HepG2 (cell line): ENCODE measurements around the gene RABL6. TPM values are rescaled to one million over a fixed set of nuclear protein-coding genes. Genes with fewer than 3 reads are reported as not detected.

Experiments
- ATAC-seq: fragments of 200-7000 bp; cut with Tn5 transposase; 3 replicates; pipeline ENCODE4 v1.9.1; 2020; ENCODE audit warnings: mild to moderate bottlenecking, moderate library complexity
- BruUV-seq: library from RNA; stranded (reverse); fragments of 400-500 nt; replicated peaks from 2 replicates; lab custom pipeline; 2021; lab: Mats Ljungman, UMichigan
- CTCF ChIA-PET: fragments of 300-600 bp; formaldehyde crosslinking; extraction: SDS; loops from one replicate; lab custom pipeline; 2021; ENCODE audit warnings: low total read pairs, inconsistent platforms, low intra/inter-chr PET ratio; lab: Yijun Ruan, JAX
- POLR2A ChIA-PET: fragments of 350-600 bp; sonication (Branson Sonifier 250); formaldehyde crosslinking; loops from one replicate; lab custom pipeline; 2020; ENCODE audit warnings: antibody characterized with exemption, inconsistent platforms; lab: Yijun Ruan, JAX
- DNase-seq: peaks from one replicate; pipeline ENCODE4 v3.0.0-alpha.2; 2015; ENCODE audit warnings: low spot score
- FAIRE-seq: peaks from 3 replicates; lab custom pipeline; 2011; peaks lifted over from hg19 to GRCh38; lab: Jason Lieb, UNC
- H2AFZ ChIP-seq: one replicate; pipeline ENCODE4 v1.6.1; 2011; ENCODE audit warnings: low read length, inconsistent platforms
- H3K27ac ChIP-seq: fragments of 300-600 bp; 3 replicates; pipeline ENCODE4 v1.8.0; 2011; ENCODE audit warnings: mixed run types, mild to moderate bottlenecking, mixed read lengths, low read length, inconsistent platforms; ENCODE audit not compliant: insufficient read depth; ENCODE audit errors: extremely low read length
- H3K27me3 ChIP-seq, 2 experiments: fragments of 200-600 bp in 1 of 2; 2 replicates in 1 of 2; 3 replicates in 1 of 2; pipeline versions ENCODE4 v1.6.0 to v1.8.0; 2011; ENCODE audit warnings: low read length in 2 of 2, mild to moderate bottlenecking in 2 of 2, moderate library complexity in 2 of 2, inconsistent platforms in 1 of 2; ENCODE audit not compliant: insufficient read depth in 2 of 2, control insufficient read depth in 1 of 2
- H3K36me3 ChIP-seq, 2 experiments: fragments of 200-600 bp in 1 of 2; replicated peaks in 1 of 2; 2 replicates in 1 of 2; 3 replicates in 1 of 2; pipeline versions ENCODE4 v1.5.1 to v1.8.0; 2011; ENCODE audit warnings: low read length in 2 of 2, inconsistent platforms in 1 of 2; ENCODE audit not compliant: insufficient read depth in 2 of 2, control insufficient read depth in 1 of 2
- H3K4me1 ChIP-seq: 2 replicates; pipeline ENCODE4 v1.5.1; 2012; ENCODE audit warnings: low read length, inconsistent platforms; ENCODE audit not compliant: insufficient read depth
- H3K4me2 ChIP-seq: 2 replicates; pipeline ENCODE4 v1.6.0; 2011; ENCODE audit warnings: low read depth, low read length, inconsistent platforms
- H3K4me3 ChIP-seq, 3 experiments: fragments of 200-600 bp in 1 of 3; sonication (generic), shearing (Covaris generic) in 1 of 3; replicated peaks in 1 of 3; 2 replicates each; pipeline ENCODE4 v1.5.1; 2011 to 2016; ENCODE audit warnings: low read length in 3 of 3, inconsistent platforms in 2 of 3, low read depth in 2 of 3, mild to moderate bottlenecking in 2 of 3, control low read depth in 1 of 3, mixed read lengths in 1 of 3; ENCODE audit not compliant: insufficient read depth in 1 of 3
- H3K79me2 ChIP-seq: one replicate; pipeline ENCODE4 v1.6.1; 2011; ENCODE audit warnings: low read length, inconsistent platforms; ENCODE audit not compliant: insufficient read depth
- H3K9ac ChIP-seq: 2 replicates; pipeline ENCODE4 v1.6.0; 2011; ENCODE audit warnings: mild to moderate bottlenecking, low read depth, low read length, inconsistent platforms; ENCODE audit not compliant: insufficient read depth
- H3K9me3 ChIP-seq: 2 replicates; pipeline ENCODE4 v1.5.1; 2012; ENCODE audit warnings: mild to moderate bottlenecking, low read length
- H4K20me1 ChIP-seq: 2 replicates; pipeline ENCODE4 v1.6.0; 2011; ENCODE audit warnings: inconsistent platforms, mild to moderate bottlenecking, low read length, moderate library complexity; ENCODE audit not compliant: insufficient read depth
- ATF6 ChIP-seq: sonication (generic); formaldehyde crosslinking; conservative IDR thresholded peaks from 2 replicates; pipeline ENCODE4 v1.4.0; 2020; ENCODE audit warnings: missing genetic modification reagents
- CTCF ChIP-seq: sonication (generic); formaldehyde crosslinking; IDR thresholded peaks from 2 replicates; pipeline ENCODE4 v1.5.0; 2020; ENCODE audit warnings: mild to moderate bottlenecking, missing genetic modification reagents, moderate library complexity
- ERF ChIP-seq: IDR thresholded peaks from 2 replicates; pipeline ENCODE4 v1.6.1; 2018; ENCODE audit warnings: missing biosample characterization, missing genetic modification reagents
- FLYWCH1 ChIP-seq: sonication (generic); formaldehyde crosslinking; IDR thresholded peaks from 2 replicates; pipeline ENCODE4 v1.8.1; 2023; ENCODE audit warnings: mild to moderate bottlenecking, missing genetic modification reagents
- ZBTB25 ChIP-seq: IDR thresholded peaks from 2 replicates; pipeline ENCODE4 v1.6.1; 2018; ENCODE audit warnings: missing genetic modification reagents
- ZMAT3 ChIP-seq: sonication (generic); formaldehyde crosslinking; conservative IDR thresholded peaks from 2 replicates; pipeline ENCODE4 v1.7.0; 2021; ENCODE audit warnings: missing genetic modification reagents
- ZNF234 ChIP-seq: sonication (generic); formaldehyde crosslinking; conservative IDR thresholded peaks from 2 replicates; pipeline ENCODE4 v1.5.1; 2020; ENCODE audit warnings: mild to moderate bottlenecking, missing genetic modification reagents
- ZNF333 ChIP-seq: sonication (generic); formaldehyde crosslinking; IDR thresholded peaks from 2 replicates; pipeline ENCODE4 v1.4.0; 2020; ENCODE audit warnings: mild to moderate bottlenecking, missing genetic modification reagents, borderline replicate concordance
- ZNF597 ChIP-seq: sonication (generic); formaldehyde crosslinking; IDR thresholded peaks from 2 replicates; pipeline ENCODE4 v1.5.0; 2020; ENCODE audit warnings: missing genetic modification reagents
- ZNF615 ChIP-seq: sonication (generic); formaldehyde crosslinking; IDR thresholded peaks from 2 replicates; pipeline ENCODE4 v1.5.0; 2020; ENCODE audit warnings: mild to moderate bottlenecking, missing genetic modification reagents, borderline replicate concordance
- ZNF747 ChIP-seq: sonication (generic); formaldehyde crosslinking; IDR thresholded peaks from 2 replicates; pipeline ENCODE4 v1.8.1; 2023; ENCODE audit warnings: missing genetic modification reagents, mild to moderate bottlenecking, borderline replicate concordance
- whole genome bisulfite sequencing: methylation state at CpG from one replicate; pipeline ENCODE4 v1.1.6; 2017; ENCODE audit warnings: low lambda C conversion rate; 5-methylcytosine and 5-hydroxymethylcytosine counted together
- in situ Hi-C: cut with HindIII; loops from 2 replicates; pipeline ENCODE4 v1.10.0; 2017; ENCODE audit warnings: low pct_unique_long_range_greater_than_20kb; ENCODE audit not compliant: extremely low pct_ligation_motif_present
- intact Hi-C: fragments of 100-400 bp; cut with micrococcal nuclease; formaldehyde crosslinking; loops from one replicate; pipeline ENCODE4 v1.10.0; 2022; ENCODE audit not compliant: unreplicated experiment
- polyA plus RNA-seq, 8 experiments: library from polyadenylated mRNA; depleted of rRNA in 3 of 8; stranded (reverse) in 7 of 8; unstranded in 1 of 8; fragments of >200 nt; fragmentation: Illumina TruSeq in 4 of 8; extraction: Trizol in 4 of 8; gene quantifications; 2 replicates each; pipeline versions ENCODE4 v1.2.1 to v1.2.3, GENCODE V29; 2011 to 2016; ENCODE audit warnings: low read depth in 4 of 8, missing spikeins in 1 of 8, mixed read lengths in 1 of 8; ENCODE audit not compliant: insufficient read depth in 1 of 8
- total RNA-seq, 5 experiments: library from RNA; depleted of rRNA; stranded (reverse); fragments of >200 nt; fragmentation: Illumina TruSeq; extraction: Trizol; gene quantifications; 2 replicates each; pipeline ENCODE4 v1.2.3, GENCODE V29; 2016; ENCODE audit warnings: low read depth in 1 of 5

RABL6 gene
- total and polyA plus RNA-seq, 2 of the 13 experiments (the other 11 are each of a cell fraction or from before 2014, with no cell fraction given): 81.5 to 125 TPM

- TF ChIP-seq ERF (CRISPR knock-in tag): peak; percentile 35; the same call in 1 of the 2 replicates
- no peak for TF ChIP-seq ZNF747
- TF ChIP-seq, all 625 proteins: peak for 120
These were observed 79.2 kb downstream of the RABL6 start (continued) for GRCh38 chr9:136886610-136887597.

- POLR2A ChIA-PET: interaction anchor here (7.1 kb wide), 1 partner anchor 41 kb away, joined by 45 read pairs; no protein-coding TSS in a partner anchor
- H3K36me3 ChIP-seq: peaks cover 1 to 19% of the 10 kb centered on the region in 2 experiments; a peak in 4 of 5 replicates
- in situ Hi-C loops (no loop called here), intact Hi-C loops (loop anchor here (5.0 to 10.0 kb wide), 2 partner anchors 49 to 104 kb away; no protein-coding TSS in a partner anchor)
- ATAC-seq (no peak), FAIRE-seq (no peak), DNase-seq (no peak)
- no peak overlapping the region for H3K4me3 ChIP-seq
- no peak overlapping the region for H2AFZ ChIP-seq
- no peaks in the 10 kb centered on the region for H3K9me3 ChIP-seq
- CTCF ChIA-PET: no interaction called here
- H3K27ac ChIP-seq: no peak overlapping the region
- WGBS: 89% methylated on average over 1 of the region's 8 CpGs
- 0 out of 2 replicates have a peak, but pooled peaks cover 10% of the 10 kb centered on the region for H4K20me1 ChIP-seq
- BruUV-seq: no TSS peak
- H3K4me1 ChIP-seq: peaks cover 37% of the 10 kb centered on the region
- no peaks in the 10 kb centered on the region for H3K27me3 ChIP-seq
- H3K4me2 ChIP-seq: peak overlapping the region; percentile 32; the same call in 1 of the 2 replicates
- H3K9ac ChIP-seq: no peak overlapping the region
- peaks cover 61% of the 10 kb centered on the region for H3K79me2 ChIP-seq
- TF ChIP-seq FLYWCH1 (CRISPR knock-in tag) (no peak), ZNF333 (CRISPR knock-in tag) (no peak), ZNF615 (CRISPR knock-in tag) (no peak), ZNF234 (no peak), ATF6 (no peak), ZNF597 (CRISPR knock-in tag) (no peak), CTCF (no peak), ZBTB25 (no peak), ZMAT3 (CRISPR knock-in tag) (no peak)
These were observed 80.7 kb downstream of the RABL6 start for GRCh38 chr9:136888454-136888853.
